ENCODE results near the gene FRMD4A.
A peak's percentile ranks its signal among the peaks of the same experiment; 100 is the strongest.

Gene FRMD4A

GRCh38 chr10:13862546-13863233 lies 468.0 kb downstream of the FRMD4A start:
- TF ChIP-seq JUND (IDR thresholded peaks at IDR 0.05; ENCODE audit: low read depth), result no peak
- in situ Hi-C loops (cut with HindIII; ENCODE audit: low pct_unique_long_range_greater_than_20kb, low sequenced_read_pairs), result no loop called here
- no peak for DNase-seq (ENCODE audit: low read depth in 1 of 2, low spot score in 1 of 2)

GRCh38 chr10:13860886-13861285 lies 469.8 kb downstream of the FRMD4A start:
- no peak for DNase-seq (ENCODE audit: low read depth in 1 of 2, low spot score in 1 of 2)
- TF ChIP-seq JUND (IDR thresholded peaks at IDR 0.05; ENCODE audit: low read depth), result no peak
- in situ Hi-C loops (cut with HindIII; ENCODE audit: low pct_unique_long_range_greater_than_20kb, low sequenced_read_pairs), result no loop called here

- TF ChIP-seq JUND (IDR thresholded peaks at IDR 0.05; ENCODE audit: low read depth), result no peak
- in situ Hi-C loops (cut with HindIII; ENCODE audit: low pct_unique_long_range_greater_than_20kb, low sequenced_read_pairs), result no loop called here
- no peak for DNase-seq (ENCODE audit: low read depth in 1 of 2, low spot score in 1 of 2)
Observed at GRCh38 chr10:13859979-13860654, 470.6 kb downstream of the FRMD4A start.

- in situ Hi-C loops (cut with HindIII; ENCODE audit: low pct_unique_long_range_greater_than_20kb, low sequenced_read_pairs), result no loop called here
- TF ChIP-seq JUND (IDR thresholded peaks at IDR 0.05; ENCODE audit: low read depth), result no peak
- no peak for DNase-seq (ENCODE audit: low read depth in 1 of 2, low spot score in 1 of 2)
Observed at GRCh38 chr10:13858709-13859108, 472.0 kb downstream of the FRMD4A start.

GRCh38 chr10:13857451-13857850 lies 473.3 kb downstream of the FRMD4A start:
- DNase-seq (ENCODE audit: low read depth in 1 of 2, low spot score in 1 of 2), result no peak
- TF ChIP-seq JUND (IDR thresholded peaks at IDR 0.05; ENCODE audit: low read depth), result no peak
- in situ Hi-C loops (cut with HindIII; ENCODE audit: low pct_unique_long_range_greater_than_20kb, low sequenced_read_pairs), result no loop called here

- TF ChIP-seq JUND (IDR thresholded peaks at IDR 0.05; ENCODE audit: low read depth), result no peak
- DNase-seq (ENCODE audit: low read depth in 1 of 2, low spot score in 1 of 2), result no peak
- in situ Hi-C loops (cut with HindIII; ENCODE audit: low pct_unique_long_range_greater_than_20kb, low sequenced_read_pairs), result no loop called here
Observed at GRCh38 chr10:13853854-13854253, 476.9 kb downstream of the FRMD4A start.

GRCh38 chr10:13852872-13853271 lies 477.9 kb downstream of the FRMD4A start:
- DNase-seq (ENCODE audit: low read depth in 1 of 2, low spot score in 1 of 2), result no peak
- no peak for TF ChIP-seq JUND (IDR thresholded peaks at IDR 0.05; ENCODE audit: low read depth)
- in situ Hi-C loops (cut with HindIII; ENCODE audit: low pct_unique_long_range_greater_than_20kb, low sequenced_read_pairs), result no loop called here

GRCh38 chr10:13851906-13852305 lies 478.8 kb downstream of the FRMD4A start:
- DNase-seq (ENCODE audit: low read depth in 1 of 2, low spot score in 1 of 2), result no peak
- in situ Hi-C loops (cut with HindIII; ENCODE audit: low pct_unique_long_range_greater_than_20kb, low sequenced_read_pairs), result no loop called here
- no peak for TF ChIP-seq JUND (IDR thresholded peaks at IDR 0.05; ENCODE audit: low read depth)

- TF ChIP-seq JUND (IDR thresholded peaks at IDR 0.05; ENCODE audit: low read depth), result no peak
- in situ Hi-C loops (cut with HindIII; ENCODE audit: low pct_unique_long_range_greater_than_20kb, low sequenced_read_pairs), result no loop called here
- no peak for DNase-seq (ENCODE audit: low read depth in 1 of 2, low spot score in 1 of 2)
Observed at GRCh38 chr10:13848520-13849445, 481.9 kb downstream of the FRMD4A start.

- TF ChIP-seq JUND (IDR thresholded peaks at IDR 0.05; ENCODE audit: low read depth), result no peak
- peak in 1 of 2 experiments; percentile 36 for DNase-seq (ENCODE audit: low read depth in 1 of 2, low spot score in 1 of 2)
- in situ Hi-C loops (cut with HindIII; ENCODE audit: low pct_unique_long_range_greater_than_20kb, low sequenced_read_pairs), result no loop called here
Observed at GRCh38 chr10:13847201-13847631, 483.5 kb downstream of the FRMD4A start.

GRCh38 chr10:13845897-13846296 lies 484.8 kb downstream of the FRMD4A start:
- in situ Hi-C loops (cut with HindIII; ENCODE audit: low pct_unique_long_range_greater_than_20kb, low sequenced_read_pairs), result no loop called here
- no peak for DNase-seq (ENCODE audit: low read depth in 1 of 2, low spot score in 1 of 2)
- no peak for TF ChIP-seq JUND (IDR thresholded peaks at IDR 0.05; ENCODE audit: low read depth)

- no peak for TF ChIP-seq JUND (IDR thresholded peaks at IDR 0.05; ENCODE audit: low read depth)
- DNase-seq (ENCODE audit: low read depth in 1 of 2, low spot score in 1 of 2), result no peak
- in situ Hi-C loops (cut with HindIII; ENCODE audit: low pct_unique_long_range_greater_than_20kb, low sequenced_read_pairs), result no loop called here
Observed at GRCh38 chr10:13844651-13845050, 486.1 kb downstream of the FRMD4A start.

- in situ Hi-C loops (cut with HindIII; ENCODE audit: low pct_unique_long_range_greater_than_20kb, low sequenced_read_pairs), result no loop called here
- TF ChIP-seq JUND (IDR thresholded peaks at IDR 0.05; ENCODE audit: low read depth), result no peak
- DNase-seq (ENCODE audit: low read depth in 1 of 2, low spot score in 1 of 2), result no peak
Observed at GRCh38 chr10:13842117-13842516, 488.6 kb downstream of the FRMD4A start.
